ENCODE data around the gene PAM16.

GRCh38 chr16:4347010-4347409 lies 4.1 kb downstream of the PAM16 start:
- TF ChIP-seq YY1 (IDR thresholded peaks at IDR 0.05; ENCODE audit: insufficient read depth, insufficient read length) (no peak), ZNF274 (IDR thresholded peaks at IDR 0.05; ENCODE audit: low read depth, low read length) (no peak), SUZ12 (IDR thresholded peaks at IDR 0.05; ENCODE audit: extremely low read depth, insufficient read depth, insufficient read length) (no peak)

All from NT2/D1 (cell line).